Measurements from ENCODE around the gene VPS45.
"Not testable (repeated sequence)": the region's sequence is repeated elsewhere in the genome, so short reads cannot be mapped to it uniquely, and the experiment has no call there.

The VPS45 gene

DNA sequence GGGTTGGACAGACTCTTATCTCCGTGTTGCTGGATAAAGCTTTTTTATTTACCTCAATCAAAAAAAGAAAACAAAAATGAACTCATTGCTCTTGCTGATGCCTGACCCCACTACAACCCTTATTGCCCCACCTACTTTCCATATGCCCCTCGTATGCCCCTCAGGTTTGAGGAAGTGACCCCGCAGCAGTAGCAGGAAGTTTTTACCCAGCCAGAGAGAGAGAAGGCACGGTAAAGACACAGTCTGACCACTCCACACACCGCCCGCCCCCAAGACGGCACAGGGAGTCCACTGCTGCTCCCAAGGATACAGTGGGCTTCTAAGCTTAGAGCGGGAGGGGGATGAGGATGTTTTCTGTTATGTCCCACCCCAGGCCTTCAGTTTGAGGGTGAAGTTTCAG lies 92.0 kb downstream of the VPS45 start:
- DNase-seq, result no peak

- no peak for DNase-seq
These were observed 93.5 kb downstream of the VPS45 start for GRCh38 chr1:150160964-150161621.

DNA sequence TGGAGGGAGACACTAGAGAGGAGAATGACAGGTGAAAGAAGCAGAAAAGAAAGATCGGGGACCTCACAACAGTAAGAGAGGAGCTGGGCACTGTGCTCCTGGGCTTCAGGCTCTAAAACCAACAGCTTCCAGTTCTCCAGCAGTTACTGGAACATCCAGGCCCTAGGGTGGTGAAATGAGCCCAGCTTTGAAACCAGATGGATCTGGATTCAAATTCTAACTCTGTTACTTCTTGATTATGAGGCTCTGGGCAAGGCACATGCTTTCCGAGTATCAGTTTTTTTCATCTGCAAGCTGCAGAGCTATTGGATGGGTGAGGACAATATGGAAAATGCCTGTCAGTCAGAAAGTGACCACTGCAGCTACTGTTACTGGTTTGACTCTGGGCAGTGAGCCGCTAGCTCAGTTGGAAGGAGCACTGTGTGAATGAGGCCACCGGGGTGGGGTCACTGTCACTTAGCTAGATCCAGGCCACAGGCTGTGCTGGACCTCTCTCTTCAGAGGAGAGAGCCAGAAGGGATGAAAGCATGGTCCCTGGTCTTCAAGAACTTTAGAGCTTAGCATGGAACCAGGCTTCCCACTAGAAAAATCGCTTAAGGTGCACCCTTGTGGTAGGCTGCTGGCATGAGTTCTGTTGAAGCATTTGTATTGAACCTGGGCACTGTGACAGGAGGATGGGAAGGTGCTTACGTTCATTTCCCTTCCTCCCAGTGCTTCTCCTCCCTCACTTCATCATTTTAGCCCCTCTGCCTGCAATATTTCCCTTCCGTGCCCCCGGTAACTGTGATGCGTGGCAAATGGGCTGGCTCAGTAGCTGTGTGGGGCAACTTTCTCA lies 94.4 kb downstream of the VPS45 start:
- DNase-seq, result no peak

- DNase-seq, result no peak
These were observed 94.9 kb downstream of the VPS45 start for GRCh38 chr1:150162582-150162861.

DNA sequence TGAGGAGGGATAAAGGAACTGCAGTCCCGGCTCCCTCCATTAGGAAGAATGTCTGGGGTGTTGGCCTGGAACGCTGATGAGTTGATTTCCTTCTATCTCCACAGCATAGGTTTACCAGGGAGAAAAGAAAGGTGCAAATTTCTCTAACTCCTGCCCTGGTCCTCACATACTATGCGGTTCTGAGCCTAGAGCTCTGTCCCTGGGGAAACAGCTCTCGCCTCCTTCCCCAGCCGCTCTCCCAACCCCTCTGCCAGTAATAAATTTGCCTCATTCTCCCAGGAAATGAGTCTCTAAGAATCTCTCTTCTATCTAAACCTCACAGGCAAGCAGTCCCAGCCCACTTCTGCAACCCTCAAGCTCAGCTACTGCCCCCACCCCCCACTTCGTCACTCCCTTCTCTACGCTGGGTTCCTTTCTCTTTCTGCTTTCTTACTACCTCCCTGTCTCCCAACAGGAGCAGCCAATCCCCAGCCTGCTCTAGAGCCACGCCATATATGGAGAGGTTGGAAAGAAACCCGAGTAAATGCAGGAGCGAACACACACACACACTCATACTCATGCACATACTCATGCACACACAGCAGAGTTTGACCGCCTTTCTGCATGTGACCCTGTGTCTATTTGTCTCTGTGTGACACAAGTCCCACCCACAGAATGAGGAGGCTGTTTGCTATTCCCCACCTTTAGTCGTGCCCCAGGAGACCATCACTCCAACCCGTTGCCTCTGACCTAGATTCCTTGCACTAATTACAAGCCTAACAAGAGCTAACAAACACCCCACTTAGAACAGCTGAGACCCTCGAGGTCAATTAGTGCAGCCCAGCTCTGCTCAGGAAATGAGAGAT lies 95.5 kb downstream of the VPS45 start:
- DNase-seq, result peak; percentile 75

GRCh38 chr1:150164224-150164623 lies 96.6 kb downstream of the VPS45 start:
- no peak for DNase-seq

DNA sequence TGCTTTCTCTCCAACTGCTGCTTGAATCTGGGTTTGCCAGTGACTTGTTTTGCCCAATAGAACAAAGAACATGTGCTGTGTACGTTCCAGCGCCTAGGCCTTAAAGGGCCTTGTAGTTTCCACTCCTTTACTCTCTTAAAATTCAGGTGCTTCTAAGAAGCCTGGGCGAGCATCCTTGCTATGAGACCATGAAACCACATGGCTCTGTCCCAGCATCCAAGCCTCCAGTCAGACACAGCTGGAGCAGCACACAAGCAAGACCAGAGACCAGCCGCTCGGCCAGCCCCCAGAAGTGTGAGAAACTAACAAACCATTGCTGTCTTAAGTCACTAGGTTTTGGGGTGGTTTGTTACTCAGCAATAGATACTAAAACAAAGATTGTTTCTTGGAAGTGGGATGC lies 97.2 kb downstream of the VPS45 start:
- no peak for DNase-seq

DNA sequence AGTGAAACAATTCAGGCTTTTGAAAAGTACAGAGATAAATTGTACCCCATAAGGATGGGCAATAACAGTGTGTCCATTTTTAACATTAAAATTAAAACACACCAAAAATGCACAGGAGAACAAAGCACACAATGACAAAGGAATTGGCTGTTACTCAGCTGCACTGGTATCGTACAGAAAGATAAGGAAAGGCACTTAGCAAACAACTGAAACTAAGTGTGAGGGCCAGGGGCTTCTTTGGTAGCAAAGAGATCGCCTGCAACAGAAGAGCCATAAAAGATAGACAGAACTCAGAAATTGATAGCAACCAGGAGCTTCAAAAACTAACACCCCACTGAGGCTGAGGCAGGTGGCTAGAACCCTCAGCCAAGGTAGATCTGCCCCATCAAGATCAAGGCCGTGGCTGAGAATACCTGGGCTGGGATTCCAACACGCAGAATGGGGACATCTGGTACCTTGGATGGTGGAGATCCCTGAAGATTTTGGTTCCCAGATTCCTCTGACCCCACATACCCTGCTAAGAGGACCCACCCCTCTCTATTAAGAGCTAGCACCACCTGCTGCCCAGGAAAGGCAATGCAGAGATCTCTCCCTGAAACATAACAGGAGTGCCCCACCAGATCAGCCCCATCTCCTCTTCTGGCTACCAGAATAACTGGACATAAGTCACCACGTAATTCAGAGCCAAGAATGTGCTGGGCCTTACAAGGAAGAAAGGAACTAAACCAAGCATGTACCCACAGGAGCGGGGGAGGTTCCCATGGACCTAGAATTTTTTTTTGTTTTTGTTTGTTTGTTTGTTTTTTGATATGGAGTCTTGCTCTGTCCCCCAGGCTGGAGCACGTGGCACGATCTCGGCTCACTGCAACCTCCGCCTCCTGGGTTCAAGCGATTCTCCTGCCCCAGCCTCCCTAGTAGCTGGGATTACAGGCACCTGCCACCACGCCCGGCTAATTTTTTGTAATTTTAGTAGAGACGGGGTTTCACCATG lies 98.3 kb downstream of the VPS45 start:
- DNase-seq, result peak; percentile 41

GRCh38 chr1:150168960-150169601 lies 101.5 kb downstream of the VPS45 start:
- peak; percentile 41 for DNase-seq

- no peak for DNase-seq
These were observed 104.2 kb downstream of the VPS45 start for GRCh38 chr1:150171801-150172200.

DNA sequence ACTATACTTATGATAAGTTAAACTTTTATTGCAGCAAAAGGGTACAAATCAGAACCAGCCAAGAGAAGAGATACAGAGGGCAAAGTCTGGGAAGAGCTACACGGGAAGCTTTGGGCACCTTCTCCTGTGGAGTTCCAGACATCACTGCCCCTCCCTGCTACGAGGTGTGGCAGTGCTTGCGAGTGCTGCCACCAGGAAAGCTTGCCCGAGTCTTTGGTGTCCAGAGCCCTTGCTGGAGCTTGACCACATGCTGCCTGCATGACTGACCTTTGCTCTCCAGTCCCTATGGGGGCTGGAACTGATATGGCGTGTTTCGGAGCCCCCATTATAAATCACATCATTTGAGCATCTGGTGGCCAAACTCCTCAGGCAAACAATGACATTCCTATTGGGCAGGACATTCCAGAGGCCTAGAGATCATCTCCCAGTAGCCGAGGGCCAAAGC lies 105.6 kb downstream of the VPS45 start:
- DNase-seq, result no peak

DNA sequence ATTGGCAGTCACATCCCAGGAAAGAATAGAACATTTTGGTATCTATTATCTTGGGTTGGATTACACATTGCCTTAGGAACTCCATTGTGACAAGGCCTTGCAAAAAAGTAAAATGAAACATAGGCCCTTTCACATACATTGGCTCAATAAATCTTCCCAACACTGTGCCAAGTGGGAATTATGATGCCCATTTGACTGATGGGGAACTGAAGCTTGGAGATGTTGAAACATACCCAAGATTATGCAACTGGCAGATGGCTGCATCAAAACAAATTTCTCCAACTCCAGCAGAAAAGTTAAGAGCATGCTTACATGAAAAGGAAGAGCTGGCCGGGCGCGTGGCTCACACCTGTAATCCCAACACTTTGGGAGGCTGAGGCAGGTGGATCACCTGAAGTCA lies 109.0 kb downstream of the VPS45 start:
- DNase-seq, result no peak

DNA sequence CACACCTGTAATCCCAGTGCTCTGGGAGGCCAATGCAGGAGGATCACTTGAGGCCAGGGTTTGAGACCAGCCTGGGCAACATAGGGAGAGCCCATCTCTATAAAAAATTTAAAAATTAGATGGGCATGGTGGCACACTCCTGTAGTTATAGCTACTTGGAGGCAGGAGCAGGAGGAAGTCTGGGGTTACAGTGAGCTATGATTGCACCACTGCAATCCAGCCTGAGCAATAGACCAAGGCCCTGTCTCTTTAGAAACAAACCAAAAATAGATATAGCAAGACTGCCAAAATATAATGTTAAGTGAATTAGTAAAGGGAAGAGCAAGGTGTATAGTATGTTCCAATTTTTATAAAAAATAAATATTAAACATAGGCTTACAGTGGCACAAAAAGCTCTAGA lies 111.0 kb downstream of the VPS45 start:
- no peak for DNase-seq

DNA sequence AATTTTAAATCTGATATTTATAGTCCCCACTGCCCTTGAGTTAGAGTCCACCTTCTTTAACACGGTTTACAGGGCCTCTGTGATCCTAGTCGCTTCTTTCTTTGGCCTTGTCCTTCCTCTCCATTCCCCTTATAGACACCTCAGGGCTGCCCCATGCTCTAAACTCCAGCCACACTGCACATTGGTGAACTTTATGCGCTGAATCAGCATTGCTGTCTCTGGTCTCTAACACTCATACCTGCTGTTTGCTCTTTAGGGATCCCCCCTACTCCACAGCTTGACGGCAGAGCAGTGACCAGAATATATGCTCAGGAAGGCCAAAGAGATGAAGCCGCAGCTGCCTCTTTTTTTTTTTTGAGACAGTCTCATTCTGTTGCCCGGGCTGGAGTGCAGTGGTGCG lies 112.3 kb downstream of the VPS45 start:
- DNase-seq, result no peak

DNA sequence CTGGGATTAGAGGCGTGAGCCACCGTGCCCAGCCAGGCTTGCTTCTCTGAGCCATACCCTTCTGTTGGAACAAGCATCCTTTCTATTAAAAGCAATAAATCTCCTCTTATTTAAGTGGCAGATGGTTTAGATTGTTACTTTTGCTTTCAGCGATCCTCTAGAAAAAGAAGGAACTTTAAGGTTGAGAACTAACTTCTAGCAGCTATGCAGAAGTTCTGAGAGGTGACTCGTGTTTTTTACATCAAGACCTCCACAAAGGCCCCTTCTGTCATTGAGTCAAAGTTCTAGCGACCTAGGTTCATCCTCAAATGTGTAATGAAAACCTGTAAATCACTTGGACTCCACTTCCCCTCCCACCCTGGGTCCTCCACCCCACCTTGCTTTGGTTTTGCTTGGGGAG lies 112.9 kb downstream of the VPS45 start:
- no peak for DNase-seq

GRCh38 chr1:150182247-150182646 lies 114.7 kb downstream of the VPS45 start:
- DNase-seq, result no peak

DNA sequence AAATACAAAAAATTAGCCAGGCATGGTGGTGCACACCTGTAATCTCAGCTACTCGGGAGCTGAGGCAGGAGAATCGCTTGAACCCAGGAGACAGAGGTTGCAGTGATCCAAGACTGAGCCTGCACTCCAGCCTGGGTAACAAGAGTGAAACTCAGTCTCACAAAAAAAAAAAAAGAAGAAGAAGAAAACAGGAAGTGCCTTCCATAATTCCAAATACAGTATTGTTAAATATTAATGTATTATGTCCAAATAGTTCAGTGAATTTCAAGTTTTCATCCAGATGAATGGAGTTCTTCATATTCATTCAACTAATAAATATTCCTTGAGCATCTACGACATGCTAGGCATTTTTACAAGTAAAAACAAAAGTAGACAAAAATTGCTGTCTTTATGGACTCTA lies 115.5 kb downstream of the VPS45 start:
- no peak for DNase-seq

- DNase-seq, result no peak
These were observed 117.9 kb downstream of the VPS45 start for GRCh38 chr1:150185481-150185880.

GRCh38 chr1:150186438-150186788 lies 118.8 kb downstream of the VPS45 start:
- not testable (repeated sequence) for DNase-seq

DNA sequence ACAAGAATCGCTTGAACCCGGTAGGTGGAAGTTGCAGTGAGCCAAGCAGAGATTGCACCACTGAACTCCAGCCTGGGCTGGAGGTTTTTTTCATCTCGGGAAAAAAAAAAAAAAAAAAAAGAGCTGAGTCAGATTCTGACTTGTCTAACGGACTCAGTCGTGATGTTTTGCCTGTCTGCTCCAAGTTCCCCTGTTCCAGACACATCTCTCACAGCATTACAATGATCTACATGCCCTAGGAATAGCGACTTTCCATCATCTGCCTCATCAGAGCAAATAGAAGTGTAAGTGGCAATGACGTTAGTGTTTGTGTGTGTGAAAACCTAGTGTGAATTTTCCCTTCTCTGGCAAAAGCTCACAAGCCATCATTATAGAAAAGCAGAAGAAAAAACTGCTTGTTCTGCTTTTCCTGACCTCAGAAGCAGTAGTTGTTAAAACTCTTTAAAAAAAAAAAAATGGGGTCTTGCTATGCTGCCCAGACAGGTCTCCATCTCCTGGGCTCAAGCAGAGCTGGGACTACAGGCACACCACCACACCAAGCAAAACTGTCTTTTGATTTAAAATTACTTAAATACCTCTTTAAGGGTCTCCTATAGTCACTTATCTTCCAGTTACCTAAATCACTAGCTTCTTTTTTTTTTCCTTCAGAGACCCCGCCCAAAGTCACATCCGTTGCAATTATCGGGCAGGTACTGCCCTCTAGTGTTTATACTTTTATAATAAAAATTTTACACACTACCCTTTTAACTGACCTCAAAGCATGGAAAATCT lies 119.4 kb downstream of the VPS45 start:
- DNase-seq, result peak; percentile 54

GRCh38 chr1:150187560-150187931 lies 120.0 kb downstream of the VPS45 start:
- DNase-seq, result no peak

Data from right kidney (tissue), 1 donor.